ACC112 (cell line): ENCODE results near the gene SS18L1.

ENCODE experiments used
- H2AFZ ChIP-seq: fragments of 200-600 bp; sonication (generic); one replicate; pipeline ENCODE4 v1.6.0; 2017; ENCODE audit warnings: antibody characterized with exemption, low read length; ENCODE audit not compliant: unreplicated experiment
- H3K27ac ChIP-seq: fragments of 200-600 bp; sonication (generic); 2 replicates; pipeline ENCODE4 v1.5.1; 2014; ENCODE audit warnings: low read depth, mild to moderate bottlenecking, antibody characterized with exemption, low read length, moderate library complexity
- H3K27me3 ChIP-seq: fragments of 200-600 bp; sonication (generic); 2 replicates; pipeline ENCODE4 v1.6.1; 2014; ENCODE audit warnings: mild to moderate bottlenecking, antibody characterized with exemption, low read length, moderate library complexity, mixed read lengths; ENCODE audit not compliant: insufficient read depth
- H3K36me3 ChIP-seq: fragments of 200-600 bp; sonication (generic); 2 replicates; pipeline ENCODE4 v1.6.1; 2016; ENCODE audit warnings: mild to moderate bottlenecking, antibody characterized with exemption, low read length, moderate library complexity, mixed read lengths; ENCODE audit not compliant: insufficient read depth
- H3K4me1 ChIP-seq: fragments of 200-600 bp; sonication (generic); one replicate; pipeline ENCODE4 v1.6.1; 2016; ENCODE audit warnings: low read length, mixed read lengths; ENCODE audit not compliant: insufficient read depth, unreplicated experiment, control insufficient read depth
- H3K4me3 ChIP-seq: fragments of 200-600 bp; sonication (generic); 2 replicates; pipeline ENCODE4 v1.5.1; 2014; ENCODE audit warnings: mild to moderate bottlenecking, low read depth, low read length
- H3K79me2 ChIP-seq: fragments of 200-600 bp; sonication (generic); one replicate; pipeline ENCODE4 v1.6.0; 2016; ENCODE audit warnings: low read length; ENCODE audit not compliant: control insufficient read depth, unreplicated experiment, insufficient read depth

SS18L1 gene

GRCh38 chr20:62222972-62223371, 79.4 kb downstream of the SS18L1 start:
- peaks cover 90% of the 10 kb centered on the region for H3K27me3 ChIP-seq
- H3K4me1 ChIP-seq: no peaks in the 10 kb centered on the region
- H3K27ac ChIP-seq: no peak overlapping the region

GRCh38 chr20:62223571-62223970, 80.0 kb downstream of the SS18L1 start:
- Histone ChIP-seq H3K79me2 (no peaks in the 10 kb centered on the region), H3K4me1 (no peaks in the 10 kb centered on the region), H3K27me3 (peaks cover 84% of the 10 kb centered on the region)

More at GRCh38 chr20:62222972-62223371, 79.4 kb downstream of the SS18L1 start:
- no peak overlapping the region for H2AFZ ChIP-seq
- H3K36me3 ChIP-seq: no peaks in the 10 kb centered on the region
- no peaks in the 10 kb centered on the region for H3K79me2 ChIP-seq
- no peak overlapping the region for H3K4me3 ChIP-seq

GRCh38 chr20:62224113-62224855, 80.7 kb downstream of the SS18L1 start:
- Histone ChIP-seq H3K4me1 (no peaks in the 10 kb centered on the region), H3K36me3 (no peaks in the 10 kb centered on the region), H2AFZ (no peak overlapping the region), H3K27me3 (peaks cover 77% of the 10 kb centered on the region), H3K79me2 (no peaks in the 10 kb centered on the region), H3K4me3 (no peak overlapping the region), H3K27ac (no peak overlapping the region)

More at GRCh38 chr20:62223571-62223970, 80.0 kb downstream of the SS18L1 start:
- H3K27ac ChIP-seq: no peak overlapping the region
- no peak overlapping the region for H3K4me3 ChIP-seq
- H3K36me3 ChIP-seq: no peaks in the 10 kb centered on the region
- no peak overlapping the region for H2AFZ ChIP-seq

GRCh38 chr20:62225026-62225425, 81.5 kb downstream of the SS18L1 start:
- Histone ChIP-seq H3K4me3 (no peak overlapping the region), H2AFZ (no peak overlapping the region), H3K4me1 (no peaks in the 10 kb centered on the region), H3K27me3 (peaks cover 73% of the 10 kb centered on the region), H3K36me3 (no peaks in the 10 kb centered on the region), H3K27ac (no peak overlapping the region), H3K79me2 (no peaks in the 10 kb centered on the region)

DNA sequence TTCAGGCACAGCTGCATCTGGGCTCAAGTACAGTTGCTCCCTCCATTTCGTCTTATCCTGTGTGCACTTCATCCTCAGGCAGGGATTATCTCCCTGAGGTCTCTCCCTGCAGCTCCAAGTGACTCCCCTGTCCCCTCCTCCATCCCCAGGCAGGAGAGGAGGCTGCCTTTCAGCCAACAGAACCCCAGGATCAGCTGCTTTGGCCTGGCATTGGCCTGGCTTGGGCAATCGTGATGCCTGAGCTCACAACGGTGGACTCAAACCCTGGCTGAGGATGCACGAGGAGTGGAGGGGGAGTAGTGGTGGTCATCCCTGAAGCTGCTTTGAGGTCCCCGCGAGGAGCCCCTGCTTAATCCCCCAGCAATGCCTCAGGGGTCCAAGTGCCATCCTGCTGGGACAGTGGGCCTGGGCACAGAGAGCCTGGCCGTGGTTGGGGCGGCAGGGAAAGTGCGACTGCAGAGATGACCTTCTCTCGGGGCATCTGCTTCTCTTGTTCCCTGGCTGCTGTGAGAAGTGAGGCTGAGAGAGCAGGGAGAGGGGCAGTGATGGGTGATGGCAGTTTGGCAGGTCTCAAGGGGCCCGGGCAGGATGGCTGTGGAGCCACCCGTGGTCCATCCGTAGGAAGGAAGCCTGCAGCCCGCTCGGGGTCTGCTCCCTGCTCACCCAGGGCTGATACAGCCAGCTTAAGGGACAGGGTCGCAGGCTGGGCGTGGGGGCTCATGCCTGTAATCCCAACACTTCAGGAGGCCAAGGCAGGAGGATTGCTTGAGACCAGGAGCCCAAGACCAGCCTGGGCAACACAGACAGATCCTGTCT, 82.5 kb downstream of the SS18L1 start:
- H3K36me3 ChIP-seq: no peaks in the 10 kb centered on the region
- no peaks in the 10 kb centered on the region for H3K4me1 ChIP-seq
- H3K4me3 ChIP-seq: no peak overlapping the region
- H2AFZ ChIP-seq: no peak overlapping the region
- H3K79me2 ChIP-seq: no peaks in the 10 kb centered on the region
- H3K27me3 ChIP-seq: peaks cover 65% of the 10 kb centered on the region
- no peak overlapping the region for H3K27ac ChIP-seq

GRCh38 chr20:62226707-62227590, 83.4 kb downstream of the SS18L1 start:
- no peaks in the 10 kb centered on the region for H3K4me1 ChIP-seq
- no peaks in the 10 kb centered on the region for H3K36me3 ChIP-seq
- H3K27ac ChIP-seq: no peak overlapping the region
- no peaks in the 10 kb centered on the region for H3K79me2 ChIP-seq
- H3K4me3 ChIP-seq: no peak overlapping the region
- no peak overlapping the region for H2AFZ ChIP-seq
- peaks cover 56% of the 10 kb centered on the region for H3K27me3 ChIP-seq

- Histone ChIP-seq H3K27me3 (peaks cover 50% of the 10 kb centered on the region), H2AFZ (no peak overlapping the region), H3K4me1 (no peaks in the 10 kb centered on the region), H3K4me3 (no peak overlapping the region), H3K79me2 (no peaks in the 10 kb centered on the region), H3K36me3 (no peaks in the 10 kb centered on the region), H3K27ac (no peak overlapping the region)
Measured at GRCh38 chr20:62227591-62227976, 84.0 kb downstream of the SS18L1 start.

- peaks cover 43% of the 10 kb centered on the region for H3K27me3 ChIP-seq
- no peaks in the 10 kb centered on the region for H3K4me1 ChIP-seq
- H3K36me3 ChIP-seq: no peaks in the 10 kb centered on the region
- H3K4me3 ChIP-seq: no peak overlapping the region
- H3K79me2 ChIP-seq: no peaks in the 10 kb centered on the region
- H2AFZ ChIP-seq: no peak overlapping the region
- no peak overlapping the region for H3K27ac ChIP-seq
Measured at GRCh38 chr20:62227977-62228958, 84.7 kb downstream of the SS18L1 start.

DNA sequence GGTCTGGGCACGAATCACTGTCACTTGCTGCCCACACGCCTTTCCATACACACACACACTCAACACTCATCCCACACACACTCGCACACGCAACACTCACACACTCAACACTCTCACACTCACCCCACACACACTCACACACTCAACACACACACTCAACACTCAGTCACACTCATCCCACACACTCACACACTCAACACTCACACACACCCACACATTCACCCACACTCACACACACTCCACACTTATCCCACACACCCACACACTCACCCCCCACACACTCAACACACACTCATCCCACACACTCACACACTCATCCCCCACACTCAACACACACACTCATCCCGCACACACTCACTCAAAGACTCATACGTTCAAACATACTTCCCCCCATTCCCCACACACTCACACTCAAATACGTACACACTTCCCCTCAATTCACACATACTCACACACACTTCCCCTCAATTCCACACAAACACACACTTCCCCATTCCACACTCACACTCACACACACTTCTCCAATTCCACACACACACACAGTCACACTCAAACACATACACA, 85.5 kb downstream of the SS18L1 start:
- Histone ChIP-seq H2AFZ (no peak overlapping the region), H3K4me3 (no peak overlapping the region), H3K27ac (no peak overlapping the region), H3K4me1 (no peaks in the 10 kb centered on the region), H3K27me3 (peaks cover 35% of the 10 kb centered on the region), H3K36me3 (no peaks in the 10 kb centered on the region), H3K79me2 (no peaks in the 10 kb centered on the region)
